Myocyte (in vitro differentiated cells): Measurements from ENCODE around the gene PAM. TPM values are rescaled to one million over a fixed set of nuclear protein-coding genes. Genes with fewer than 3 reads are reported as not detected.
"Not testable (repeated sequence)": the region's sequence is repeated elsewhere in the genome, so short reads cannot be mapped to it uniquely, and the experiment has no call there.

Experiments
- DNase-seq: peaks from one replicate; pipeline ENCODE4 v3.0.0-alpha.2; 2012; ENCODE audit warnings: low read depth
- total RNA-seq: library from RNA; depleted of rRNA; stranded (reverse); fragments of >200 nt; gene quantifications from 2 replicates; pipeline ENCODE4 v1.2.3, GENCODE V29; 2014

The PAM gene
- total RNA-seq, 1 donor from 2014 or later: 319 TPM

GRCh38 chr5:103037673-103038455 lies 282.8 kb downstream of the PAM start:
- DNase-seq: peak; percentile 15

GRCh38 chr5:103041071-103041676 lies 286.1 kb downstream of the PAM start:
- DNase-seq: peak; percentile 66

GRCh38 chr5:103046706-103047105 lies 291.6 kb downstream of the PAM start:
- not testable (repeated sequence) for DNase-seq

GRCh38 chr5:103057208-103058130 lies 302.4 kb downstream of the PAM start:
- peak; percentile 23 for DNase-seq

GRCh38 chr5:103059525-103059924 lies 304.4 kb downstream of the PAM start:
- no peak for DNase-seq

GRCh38 chr5:103060424-103060954 lies 305.4 kb downstream of the PAM start:
- DNase-seq: no peak

- DNase-seq: no peak
Measured at GRCh38 chr5:103066326-103066725, 311.2 kb downstream of the PAM start.

- DNase-seq: not testable (repeated sequence)
Measured at GRCh38 chr5:103073500-103073899, 318.4 kb downstream of the PAM start.

GRCh38 chr5:103075442-103075841 lies 320.3 kb downstream of the PAM start:
- DNase-seq: no peak
